ENCODE data around the gene NUDCD2.
A peak's percentile ranks its signal among the peaks of the same experiment; 100 is the strongest.

Gene NUDCD2

DNA sequence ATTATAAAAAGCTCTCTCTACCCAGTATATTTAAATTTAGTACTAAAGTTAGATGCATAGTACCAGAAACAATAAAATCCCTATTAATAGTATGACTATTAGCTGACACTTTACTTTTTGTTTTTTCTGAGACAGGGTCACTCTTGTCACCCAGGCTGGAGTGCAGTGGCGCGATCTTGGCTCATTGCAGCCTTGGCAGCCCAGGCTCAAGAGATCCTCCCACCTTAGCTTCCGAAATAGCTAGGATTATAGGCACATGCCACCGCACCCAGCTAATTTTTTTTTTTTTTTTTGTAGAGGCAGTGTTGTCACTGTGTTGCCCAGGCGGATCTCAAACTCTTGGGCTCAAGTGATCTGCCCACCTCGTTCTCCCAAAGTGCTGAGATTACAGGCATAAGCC is 14.6 kb downstream of the NUDCD2 start:
- Histone ChIP-seq H3K79me2 (ENCODE audit: insufficient read depth, low read depth) (peaks cover 17% of the 10 kb centered on the region), H3K27ac (no peak overlapping the region), H2AFZ (ENCODE audit: low read depth) (no peak overlapping the region), H4K20me1 (ENCODE audit: insufficient read depth) (no peaks in the 10 kb centered on the region), H3K36me3 (ENCODE audit: insufficient read depth) (peaks cover 12% of the 10 kb centered on the region; the same call in 1 of the 2 replicates), H3K4me3 (IDR thresholded peaks at IDR 0.05; ENCODE audit: insufficient read depth, low read depth, low read length) (no peak overlapping the region), H3K4me1 (ENCODE audit: low read depth, poor library complexity, severe bottlenecking) (peaks cover 16% of the 10 kb centered on the region), H3K4me2 (no peak overlapping the region), H3K9ac (no peak overlapping the region), H3K27me3 (ENCODE audit: insufficient read depth, low read depth) (no peaks in the 10 kb centered on the region)
- TF ChIP-seq, protein P1, sequence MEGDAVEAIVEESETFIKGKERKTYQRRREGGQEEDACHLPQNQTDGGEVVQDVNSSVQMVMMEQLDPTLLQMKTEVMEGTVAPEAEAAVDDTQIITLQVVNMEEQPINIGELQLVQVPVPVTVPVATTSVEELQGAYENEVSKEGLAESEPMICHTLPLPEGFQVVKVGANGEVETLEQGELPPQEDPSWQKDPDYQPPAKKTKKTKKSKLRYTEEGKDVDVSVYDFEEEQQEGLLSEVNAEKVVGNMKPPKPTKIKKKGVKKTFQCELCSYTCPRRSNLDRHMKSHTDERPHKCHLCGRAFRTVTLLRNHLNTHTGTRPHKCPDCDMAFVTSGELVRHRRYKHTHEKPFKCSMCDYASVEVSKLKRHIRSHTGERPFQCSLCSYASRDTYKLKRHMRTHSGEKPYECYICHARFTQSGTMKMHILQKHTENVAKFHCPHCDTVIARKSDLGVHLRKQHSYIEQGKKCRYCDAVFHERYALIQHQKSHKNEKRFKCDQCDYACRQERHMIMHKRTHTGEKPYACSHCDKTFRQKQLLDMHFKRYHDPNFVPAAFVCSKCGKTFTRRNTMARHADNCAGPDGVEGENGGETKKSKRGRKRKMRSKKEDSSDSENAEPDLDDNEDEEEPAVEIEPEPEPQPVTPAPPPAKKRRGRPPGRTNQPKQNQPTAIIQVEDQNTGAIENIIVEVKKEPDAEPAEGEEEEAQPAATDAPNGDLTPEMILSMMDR (conservative IDR thresholded peaks at IDR 0.05; ENCODE audit: low read depth, low read length) = no peak

DNA sequence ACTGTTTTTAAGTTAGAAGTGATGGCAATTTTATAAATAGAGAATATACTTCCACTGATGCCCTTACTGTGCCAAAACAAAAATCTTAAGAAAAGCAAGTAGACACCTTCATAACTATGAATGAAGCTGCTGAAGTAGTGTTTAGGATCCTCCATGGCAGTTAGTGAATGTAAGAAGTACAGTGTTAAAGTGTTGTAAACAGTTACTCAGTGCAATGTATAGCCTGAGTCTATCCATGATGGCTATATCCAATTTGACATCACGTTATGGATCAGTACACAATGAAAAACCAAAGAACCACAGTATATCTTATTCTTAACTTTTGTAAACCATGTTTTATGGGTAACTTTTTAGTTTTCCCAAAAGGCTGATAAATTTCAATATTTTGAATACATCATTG is 15.4 kb downstream of the NUDCD2 start:
- Histone ChIP-seq H2AFZ (ENCODE audit: low read depth) (no peak overlapping the region), H3K4me2 (no peak overlapping the region), H3K4me1 (ENCODE audit: low read depth, poor library complexity, severe bottlenecking) (peaks cover 25% of the 10 kb centered on the region), H3K27ac (no peak overlapping the region), H3K79me2 (ENCODE audit: insufficient read depth, low read depth) (peaks cover 25% of the 10 kb centered on the region), H4K20me1 (ENCODE audit: insufficient read depth) (no peaks in the 10 kb centered on the region), H3K27me3 (ENCODE audit: insufficient read depth, low read depth) (no peaks in the 10 kb centered on the region), H3K9ac (no peak overlapping the region), H3K36me3 (ENCODE audit: insufficient read depth) (peaks cover 12% of the 10 kb centered on the region; the same call in 1 of the 2 replicates), H3K4me3 (IDR thresholded peaks at IDR 0.05; ENCODE audit: insufficient read depth, low read depth, low read length) (no peak overlapping the region)
- TF ChIP-seq, protein P1 (conservative IDR thresholded peaks at IDR 0.05; ENCODE audit: low read depth, low read length) = no peak

DNA sequence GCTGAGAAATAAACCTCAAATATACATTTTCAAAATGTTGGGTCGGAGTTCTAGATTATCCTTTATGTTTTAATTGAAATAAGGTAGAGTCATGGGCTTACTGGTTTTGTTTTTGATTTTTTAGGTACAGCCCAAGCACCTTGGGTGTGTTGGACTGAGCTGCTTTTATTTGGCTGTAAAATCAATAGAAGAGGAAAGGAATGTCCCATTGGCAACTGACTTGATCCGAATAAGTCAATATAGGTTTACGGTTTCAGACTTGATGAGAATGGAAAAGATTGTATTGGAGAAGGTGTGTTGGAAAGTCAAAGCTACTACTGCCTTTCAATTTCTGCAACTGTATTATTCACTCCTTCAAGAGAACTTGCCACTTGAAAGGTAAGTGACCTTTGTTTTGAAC is 18.9 kb downstream of the NUDCD2 start:
- Histone ChIP-seq H3K4me3 (IDR thresholded peaks at IDR 0.05; ENCODE audit: insufficient read depth, low read depth, low read length) (no peak overlapping the region), H3K36me3 (ENCODE audit: insufficient read depth) (peaks cover 12% of the 10 kb centered on the region; the same call in 1 of the 2 replicates)
- TF ChIP-seq, protein P1 (conservative IDR thresholded peaks at IDR 0.05; ENCODE audit: low read depth, low read length) = no peak

DNA sequence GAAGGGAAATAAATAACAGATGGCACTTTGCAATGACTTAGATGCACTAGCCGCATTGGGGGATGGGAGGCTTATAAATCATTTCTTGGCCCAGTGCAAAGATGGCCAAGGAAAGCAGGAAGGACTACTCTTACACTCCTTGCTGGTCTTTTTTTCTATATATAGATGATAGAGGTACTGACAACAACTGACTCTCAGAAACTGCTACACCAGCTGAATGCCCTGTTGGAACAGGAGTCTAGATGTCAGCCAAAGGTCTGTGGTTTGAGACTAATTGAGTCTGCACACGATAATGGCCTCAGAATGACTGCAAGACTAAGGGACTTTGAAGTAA is 20.8 kb downstream of the NUDCD2 start:
- Histone ChIP-seq H3K36me3 (ENCODE audit: insufficient read depth) (peaks cover 12% of the 10 kb centered on the region; the same call in 1 of the 2 replicates), H3K79me2 (ENCODE audit: insufficient read depth, low read depth) (peaks cover 44% of the 10 kb centered on the region), H4K20me1 (ENCODE audit: insufficient read depth) (no peaks in the 10 kb centered on the region), H3K4me2 (peak overlapping the region; percentile 95), H3K27ac (peak overlapping the region; percentile 77), H3K4me3 (IDR thresholded peaks at IDR 0.05; ENCODE audit: insufficient read depth, low read depth, low read length) (no peak overlapping the region), H3K9ac (peak overlapping the region; percentile 62), H3K27me3 (ENCODE audit: insufficient read depth, low read depth) (no peaks in the 10 kb centered on the region), H2AFZ (ENCODE audit: low read depth) (no peak overlapping the region), H3K4me1 (ENCODE audit: low read depth, poor library complexity, severe bottlenecking) (peaks cover 31% of the 10 kb centered on the region)
- TF ChIP-seq, protein P1 (conservative IDR thresholded peaks at IDR 0.05; ENCODE audit: low read depth, low read length) = no peak

More for the DNA sequence above, 18.9 kb downstream of the NUDCD2 start:
- peaks cover 31% of the 10 kb centered on the region for H3K4me1 ChIP-seq (ENCODE audit: low read depth, poor library complexity, severe bottlenecking)
- no peak overlapping the region for H2AFZ ChIP-seq (ENCODE audit: low read depth)
- no peaks in the 10 kb centered on the region for H3K27me3 ChIP-seq (ENCODE audit: insufficient read depth, low read depth)
- H3K9ac ChIP-seq = no peak overlapping the region
- no peaks in the 10 kb centered on the region for H4K20me1 ChIP-seq (ENCODE audit: insufficient read depth)
- H3K4me2 ChIP-seq = peak overlapping the region; percentile 95
- H3K79me2 ChIP-seq (ENCODE audit: insufficient read depth, low read depth) = peaks cover 44% of the 10 kb centered on the region
- H3K27ac ChIP-seq = no peak overlapping the region
